SK-N-MC (cell line): Measurements from ENCODE around the gene PDZD2.
"Not testable (repeated sequence)": the region's sequence is repeated elsewhere in the genome, so short reads cannot be mapped to it uniquely, and the experiment has no call there.

Experiments used
- DNase-seq: peaks from one replicate; pipeline ENCODE4 v3.0.0-alpha.2; 2011; ENCODE audit warnings: low read depth, low spot score
- H3K27ac ChIP-seq: fragments of 200-600 bp; sonication (generic); 2 replicates; pipeline ENCODE4 v1.5.1; 2016; ENCODE audit warnings: mixed run types
- H3K36me3 ChIP-seq: fragments of 200-600 bp; sonication (generic); 2 replicates; pipeline ENCODE4 v1.6.1; 2017; ENCODE audit warnings: antibody characterized with exemption, low read length, mixed read lengths; ENCODE audit not compliant: insufficient read depth
- H3K4me3 ChIP-seq: fragments of 200-600 bp; sonication (generic); 2 replicates; pipeline ENCODE4 v1.5.1; 2016
- H3K9ac ChIP-seq: fragments of 200-600 bp; sonication (generic); 2 replicates; pipeline ENCODE4 v1.8.0; 2017; ENCODE audit warnings: mixed run types, mixed read lengths; ENCODE audit not compliant: insufficient read length
- H3K9me3 ChIP-seq: fragments of 200-600 bp; sonication (generic); 2 replicates; pipeline ENCODE4 v1.6.1; 2017; ENCODE audit warnings: low read depth, mild to moderate bottlenecking, antibody characterized with exemption, low read length, moderate library complexity, mixed read lengths
- EZH2 ChIP-seq: fragments of 200-600 bp; sonication (generic); IDR thresholded peaks from one replicate; pipeline ENCODE4 v1.6.1; 2017; ENCODE audit warnings: antibody characterized with exemption
- FOXP2 ChIP-seq: optimal IDR thresholded peaks from 2 replicates; pipeline ENCODE3; 2011; ENCODE audit warnings: mild to moderate bottlenecking, moderate library complexity; ENCODE audit not compliant: insufficient read depth; ENCODE audit errors: extremely low read length, control extremely low read depth
- POLR2AphosphoS5 ChIP-seq: IDR thresholded peaks from 2 replicates; pipeline ENCODE4 v1.6.1; 2012; ENCODE audit warnings: mild to moderate bottlenecking, low read depth, low read length, borderline replicate concordance

Gene PDZD2

GRCh38 chr5:32110111-32110696, 471.3 kb downstream of the PDZD2 start:
- Histone ChIP-seq H3K9me3 (no peaks in the 10 kb centered on the region), H3K36me3 (peaks cover 80% of the 10 kb centered on the region), H3K27ac (no peak overlapping the region), H3K9ac (no peak overlapping the region), H3K4me3 (no peak overlapping the region)
- no peak for DNase-seq
- TF ChIP-seq EZH2 (no peak), FOXP2 (no peak), POLR2AphosphoS5 (no peak)

GRCh38 chr5:32115985-32116384, 477.1 kb downstream of the PDZD2 start:
- no peak for TF ChIP-seq FOXP2
- no peak for TF ChIP-seq POLR2AphosphoS5
- no peak for TF ChIP-seq EZH2
- Histone ChIP-seq H3K9ac (no peak overlapping the region), H3K9me3 (no peaks in the 10 kb centered on the region), H3K27ac (no peak overlapping the region), H3K36me3 (peaks cover 57% of the 10 kb centered on the region), H3K4me3 (no peak overlapping the region)
- no peak for DNase-seq

GRCh38 chr5:32116574-32117313, 477.8 kb downstream of the PDZD2 start:
- H3K9me3 ChIP-seq = no peaks in the 10 kb centered on the region
- H3K4me3 ChIP-seq = no peak overlapping the region
- TF ChIP-seq POLR2AphosphoS5 (no peak), FOXP2 (no peak), EZH2 (no peak)
- no peak for DNase-seq
- H3K36me3 ChIP-seq = peaks cover 57% of the 10 kb centered on the region
- H3K9ac ChIP-seq = no peak overlapping the region
- H3K27ac ChIP-seq = no peak overlapping the region

- not testable (repeated sequence) for DNase-seq, H3K9ac ChIP-seq, H3K9me3 ChIP-seq, H3K27ac ChIP-seq, H3K4me3 ChIP-seq
- H3K36me3 ChIP-seq = peaks cover 54% of the 10 kb centered on the region
Observed at GRCh38 chr5:32118922-32119321, 480.0 kb downstream of the PDZD2 start.

- Histone ChIP-seq H3K9me3 (no peaks in the 10 kb centered on the region), H3K4me3 (no peak overlapping the region), H3K27ac (no peak overlapping the region), H3K36me3 (peaks cover 61% of the 10 kb centered on the region), H3K9ac (no peak overlapping the region)
- TF ChIP-seq EZH2 (no peak), FOXP2 (no peak), POLR2AphosphoS5 (no peak)
- DNase-seq = no peak
Observed at GRCh38 chr5:32123058-32123805, 484.3 kb downstream of the PDZD2 start.

- Histone ChIP-seq H3K4me3 (no peak overlapping the region), H3K9ac (no peak overlapping the region), H3K9me3 (no peaks in the 10 kb centered on the region), H3K36me3 (peaks cover 64% of the 10 kb centered on the region), H3K27ac (no peak overlapping the region)
- TF ChIP-seq POLR2AphosphoS5 = no peak
- no peak for TF ChIP-seq EZH2
- TF ChIP-seq FOXP2 = no peak
- DNase-seq = no peak
Observed at GRCh38 chr5:32123889-32124676, 485.2 kb downstream of the PDZD2 start.

GRCh38 chr5:32126691-32127090, 487.8 kb downstream of the PDZD2 start:
- no peak for DNase-seq
- peaks cover 46% of the 10 kb centered on the region for H3K36me3 ChIP-seq
- no peak overlapping the region for H3K9ac ChIP-seq
- no peak overlapping the region for H3K27ac ChIP-seq
- H3K9me3 ChIP-seq = no peaks in the 10 kb centered on the region
- H3K4me3 ChIP-seq = no peak overlapping the region
- TF ChIP-seq EZH2 (no peak), FOXP2 (no peak), POLR2AphosphoS5 (no peak)

- no peak overlapping the region for H3K4me3 ChIP-seq
- no peak for TF ChIP-seq EZH2
- TF ChIP-seq FOXP2 = no peak
- TF ChIP-seq POLR2AphosphoS5 = no peak
- H3K36me3 ChIP-seq = peaks cover 47% of the 10 kb centered on the region
- no peak overlapping the region for H3K9ac ChIP-seq
- H3K27ac ChIP-seq = no peak overlapping the region
- no peaks in the 10 kb centered on the region for H3K9me3 ChIP-seq
- DNase-seq = no peak
Observed at GRCh38 chr5:32127711-32128110, 488.8 kb downstream of the PDZD2 start.
